NOMO-1 treated with DMSO at 0.1 percent for 48 hours (cell line): ENCODE data around the gene GSAP.

Source experiments
- DNase-seq: peaks from one replicate; lab custom pipeline; 2025; ENCODE audit not compliant: unreplicated experiment; lab: John Stamatoyannopoulos, UW

The GSAP gene

DNA sequence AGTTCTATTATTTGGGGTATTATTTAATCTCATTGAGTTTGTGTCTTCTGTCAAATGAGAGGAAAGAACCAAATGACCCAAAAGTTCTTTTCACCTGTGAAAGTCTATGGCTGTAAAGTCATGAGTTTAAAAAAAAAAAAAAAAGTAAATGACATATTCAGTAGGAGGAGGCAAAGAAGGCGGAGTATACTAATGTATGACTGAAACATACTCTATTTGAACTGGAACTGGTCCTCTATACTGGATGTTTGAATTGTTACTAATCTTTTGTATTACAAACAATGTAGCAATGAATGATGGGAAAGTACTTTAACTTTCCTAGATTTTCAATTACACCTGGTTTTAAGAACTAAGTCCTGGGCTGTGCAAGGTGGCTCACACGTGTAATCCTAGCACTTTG is 24.9 kb upstream of the GSAP start:
- no peak for DNase-seq

DNA sequence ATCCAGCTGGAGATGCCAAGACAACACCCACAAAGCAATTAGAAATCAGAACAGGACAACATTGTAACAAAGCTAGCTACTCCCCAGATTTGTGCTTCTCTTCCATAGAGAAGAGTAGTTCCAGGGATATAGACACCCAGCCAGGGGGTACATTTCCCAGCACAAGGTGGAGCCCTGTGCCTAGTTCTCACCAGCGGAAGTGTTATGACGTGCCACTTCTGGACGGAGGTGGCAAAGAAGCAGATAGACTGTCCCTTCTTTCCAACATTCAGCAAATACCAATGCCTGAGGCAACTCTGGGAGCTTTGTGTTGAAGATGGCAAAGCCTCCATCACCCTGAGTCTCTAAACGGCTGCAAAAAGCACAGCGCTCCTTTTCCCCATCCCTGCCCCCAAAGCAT is 23.4 kb upstream of the GSAP start:
- DNase-seq = peak; percentile 79

DNA sequence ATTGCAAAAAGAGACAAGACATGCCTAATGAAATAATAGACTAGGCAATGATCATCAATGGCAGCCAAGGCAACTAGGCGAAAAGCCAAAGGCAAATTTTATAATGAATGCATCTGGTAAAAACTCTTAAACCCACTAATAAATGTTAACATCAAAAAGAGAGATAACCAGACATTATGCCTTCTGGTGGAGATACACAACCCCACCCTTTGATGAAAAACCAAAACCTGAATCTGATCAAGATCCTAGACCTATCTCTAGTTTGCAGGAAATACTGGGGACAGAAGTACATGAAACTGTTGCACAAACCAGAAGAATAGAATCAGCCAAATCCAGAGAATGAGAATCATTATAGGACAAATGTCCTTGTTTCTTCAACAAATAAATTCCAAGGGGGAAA is 22.0 kb upstream of the GSAP start:
- no peak for DNase-seq

DNA sequence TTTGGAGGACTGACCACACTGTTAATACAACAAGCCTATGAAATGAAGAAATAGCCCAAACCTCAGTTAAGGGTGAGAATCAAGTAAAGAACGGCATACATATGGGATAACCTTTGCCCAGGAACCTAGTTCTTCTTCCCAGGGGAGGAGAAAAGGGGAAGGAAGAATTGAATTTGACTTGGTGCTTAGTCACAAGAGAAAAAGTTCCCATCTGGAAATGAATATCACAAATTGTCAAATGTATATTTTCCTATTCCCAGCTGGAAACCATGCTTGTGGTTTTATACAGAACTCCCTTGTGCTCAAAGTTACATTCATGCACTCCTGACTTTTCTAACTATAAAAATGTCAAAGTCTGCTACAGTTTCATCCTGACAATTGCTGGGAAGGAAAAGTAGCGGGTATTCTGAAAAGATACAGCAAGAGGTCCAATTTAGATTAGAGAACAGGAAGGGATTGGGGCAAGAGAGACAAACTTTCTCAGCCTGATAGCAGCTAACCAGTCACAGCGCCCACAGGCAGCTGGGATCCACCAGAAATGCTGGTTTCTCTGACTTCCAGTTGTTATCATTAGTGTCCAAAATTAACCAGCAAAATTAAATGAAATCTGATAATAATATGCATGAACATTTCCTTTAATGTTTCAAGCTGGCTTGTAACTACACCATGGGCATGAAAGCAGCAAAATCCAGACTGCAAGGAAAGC is 18.6 kb upstream of the GSAP start:
- no peak for DNase-seq

DNA sequence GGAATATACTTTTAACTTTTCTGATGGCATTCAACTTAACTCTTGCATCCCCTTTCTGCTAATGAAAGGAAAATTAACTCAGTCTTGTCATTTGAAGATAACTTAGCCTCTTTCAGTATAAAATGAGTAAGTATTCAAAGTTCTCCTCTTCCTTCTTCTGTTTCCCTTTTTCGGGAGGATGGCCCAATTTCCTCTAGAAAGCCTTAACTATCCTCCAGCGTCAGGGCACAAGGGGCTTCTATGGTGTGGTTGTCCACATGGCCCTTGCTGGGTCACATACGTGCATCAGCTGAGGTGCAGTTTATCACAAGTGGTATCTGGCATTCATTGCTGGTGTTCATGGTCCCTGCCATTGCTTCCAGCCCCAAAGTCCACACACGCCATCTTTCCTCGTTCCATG is 17.8 kb upstream of the GSAP start:
- peak; percentile 64 for DNase-seq

DNA sequence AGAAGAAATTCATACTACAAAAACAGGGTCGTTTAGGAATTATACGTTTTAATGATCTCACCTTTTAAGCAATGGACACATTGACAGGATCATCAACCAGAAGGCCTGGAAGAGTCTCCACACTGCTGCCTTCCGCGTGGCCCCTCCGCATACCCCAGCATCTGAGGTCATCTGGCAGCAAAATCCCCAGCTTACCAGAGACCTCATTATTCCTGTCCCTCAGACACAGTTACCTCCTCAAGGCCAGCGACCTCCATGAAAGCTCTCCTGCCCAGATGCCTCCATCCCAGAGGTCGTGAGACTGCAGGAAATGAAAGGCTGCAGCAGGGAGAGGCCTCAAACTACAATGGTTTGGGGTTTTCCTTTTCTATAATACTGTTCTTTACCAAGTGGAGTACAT is 14.8 kb upstream of the GSAP start:
- DNase-seq = no peak

DNA sequence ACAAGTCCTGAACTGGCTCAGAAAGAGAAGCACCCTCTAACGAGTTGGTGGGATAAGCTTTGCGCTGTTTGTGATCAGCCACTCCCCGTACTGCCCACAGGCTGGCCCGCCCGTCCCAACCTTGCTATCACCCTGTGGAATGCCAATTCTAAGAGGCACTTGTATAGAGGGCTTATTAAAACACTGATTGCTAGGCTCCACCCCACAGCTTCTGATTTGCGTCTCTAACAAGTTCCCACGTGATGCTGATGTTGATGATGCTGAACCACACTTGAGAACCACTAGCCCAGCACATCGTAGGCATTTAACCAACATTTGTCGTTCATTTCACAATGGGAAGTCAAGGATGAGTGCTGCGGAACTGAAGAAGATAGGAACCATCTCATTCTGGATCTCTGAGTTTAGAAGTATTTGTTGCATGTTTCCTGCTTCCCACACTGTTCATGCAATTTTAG is 12.7 kb upstream of the GSAP start:
- DNase-seq = peak; percentile 77

DNA sequence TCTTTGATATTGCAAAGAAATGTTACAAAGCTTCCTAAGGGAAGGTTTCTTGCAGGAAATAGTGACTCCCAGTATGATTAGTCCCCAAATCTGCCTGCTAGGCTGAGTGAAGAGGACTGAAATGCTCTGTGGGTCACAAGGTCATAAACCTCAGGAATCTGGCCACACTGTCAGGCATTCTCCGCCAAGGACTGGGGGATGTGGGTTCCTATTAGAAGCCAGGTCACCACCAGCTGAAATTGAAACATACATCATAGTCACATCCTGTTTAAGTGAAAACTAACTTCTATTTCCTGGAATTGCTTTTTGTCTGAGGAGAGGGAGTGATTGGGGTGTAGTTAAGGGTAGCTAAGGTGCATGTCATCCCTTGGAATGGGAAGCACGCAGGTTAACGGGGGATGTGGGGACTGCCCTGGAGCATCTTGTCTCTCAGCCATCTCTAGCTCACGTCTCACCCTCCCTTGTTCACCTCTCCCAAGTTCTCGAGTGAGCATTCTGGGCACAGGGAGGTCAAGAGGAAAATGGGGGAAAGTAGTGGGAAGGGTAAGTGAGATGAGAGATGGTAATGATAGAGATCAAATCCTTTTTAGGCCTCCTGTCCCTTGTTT is 12.0 kb upstream of the GSAP start:
- no peak for DNase-seq

DNA sequence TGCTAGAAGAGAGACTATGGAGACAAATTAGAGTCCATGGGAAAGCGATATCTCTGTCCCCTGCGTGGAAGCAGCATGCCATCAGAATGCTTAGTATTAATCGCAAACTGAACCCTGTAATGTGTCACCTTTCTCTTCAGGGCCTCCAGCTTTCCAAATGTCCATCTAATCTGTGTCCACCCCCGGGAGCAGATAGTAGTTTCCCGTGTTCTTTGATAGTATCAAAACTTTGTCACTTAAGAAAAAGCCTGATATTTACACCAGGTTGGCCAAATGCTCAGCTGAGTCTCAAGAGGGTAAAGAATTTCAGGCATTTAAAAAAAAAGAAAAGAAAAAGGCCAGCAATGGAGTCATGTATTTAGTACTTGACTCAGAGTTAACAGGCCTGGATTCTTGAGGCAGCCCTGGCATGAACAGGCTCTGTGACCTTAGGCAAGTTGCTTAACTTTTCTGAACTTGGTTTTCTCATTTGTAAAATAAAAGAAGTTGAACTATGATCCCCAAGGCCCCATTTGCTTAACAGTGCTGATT is 10.4 kb upstream of the GSAP start:
- no peak for DNase-seq

DNA sequence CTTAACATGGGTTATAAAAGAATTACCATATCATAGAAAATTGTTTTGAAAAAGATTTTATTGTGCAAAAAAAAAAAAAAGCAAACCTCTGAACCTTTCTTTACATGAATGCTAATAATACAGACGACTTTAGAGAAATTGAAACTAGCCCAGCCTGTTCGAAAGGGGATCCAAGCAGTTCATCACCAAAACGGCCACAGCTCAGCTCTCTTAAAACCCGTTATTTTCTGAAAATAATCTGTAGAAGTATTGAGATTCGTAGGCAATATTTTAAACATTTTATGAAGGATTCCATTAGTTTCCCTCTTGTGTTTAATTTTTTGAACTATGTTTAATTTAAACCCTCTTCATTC is 9.9 kb upstream of the GSAP start:
- peak; percentile 77 for DNase-seq

DNA sequence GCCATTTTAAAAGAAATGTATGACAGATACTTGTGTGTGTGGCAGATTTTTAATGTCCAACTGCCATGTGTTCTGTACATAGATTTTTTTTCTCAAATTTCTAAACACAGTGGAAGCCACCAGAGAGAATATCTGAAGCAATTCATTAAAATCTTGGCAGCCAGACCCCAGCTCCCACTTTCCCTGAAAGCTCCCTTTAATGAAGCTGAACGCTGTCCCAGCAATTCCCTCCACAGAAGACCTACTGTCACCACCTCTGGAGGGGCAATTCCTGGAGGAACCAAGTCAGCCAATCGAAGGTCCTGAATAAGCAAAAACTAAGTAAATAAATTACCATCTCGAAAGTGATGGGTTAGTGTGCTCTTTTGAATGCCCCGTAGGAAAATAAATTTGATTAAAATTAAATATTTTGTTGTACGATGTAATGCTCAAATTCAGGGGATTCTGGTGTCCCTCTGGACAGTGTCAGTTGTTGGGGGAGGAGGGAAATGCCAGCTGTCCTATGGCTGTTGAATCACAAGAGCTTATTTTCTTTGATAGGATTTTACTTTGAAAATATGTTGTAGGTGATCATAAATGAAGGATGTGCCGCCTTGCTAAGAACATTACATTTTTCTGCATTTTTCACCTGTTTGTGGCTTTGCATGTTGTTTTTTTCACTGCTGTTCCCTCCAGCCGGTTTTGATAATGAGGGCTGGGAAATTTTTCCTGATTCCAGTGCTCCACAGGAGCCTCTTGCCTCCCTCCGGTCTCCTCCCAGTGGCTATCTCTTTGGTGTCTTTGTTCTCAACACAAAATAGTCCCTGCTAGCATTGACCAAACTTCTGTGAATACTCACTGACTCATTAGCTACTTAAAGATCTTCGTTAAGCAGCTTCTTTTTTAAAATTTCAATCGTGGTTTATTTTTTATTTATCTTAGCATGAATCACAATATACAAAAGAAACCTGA is 9.2 kb upstream of the GSAP start:
- no peak for DNase-seq

DNA sequence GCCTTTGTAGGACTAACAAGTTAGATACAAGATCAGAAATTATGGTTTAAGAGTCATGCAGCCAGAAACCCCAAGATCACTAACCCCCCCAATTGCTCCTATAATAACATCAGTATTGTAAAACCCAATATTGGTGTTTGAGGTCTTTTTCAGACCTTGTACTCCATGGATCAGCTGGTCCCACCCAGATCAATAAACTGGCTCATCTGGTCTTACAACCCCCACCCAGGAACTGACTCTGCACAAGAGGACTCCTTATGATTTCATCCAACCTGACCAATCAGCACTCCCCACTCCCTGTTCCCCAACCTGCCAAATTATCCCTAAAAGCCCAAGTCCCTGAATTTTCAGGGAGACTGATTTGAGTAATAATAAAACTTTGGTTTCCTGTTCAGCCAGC is 6.4 kb upstream of the GSAP start:
- no peak for DNase-seq

DNA sequence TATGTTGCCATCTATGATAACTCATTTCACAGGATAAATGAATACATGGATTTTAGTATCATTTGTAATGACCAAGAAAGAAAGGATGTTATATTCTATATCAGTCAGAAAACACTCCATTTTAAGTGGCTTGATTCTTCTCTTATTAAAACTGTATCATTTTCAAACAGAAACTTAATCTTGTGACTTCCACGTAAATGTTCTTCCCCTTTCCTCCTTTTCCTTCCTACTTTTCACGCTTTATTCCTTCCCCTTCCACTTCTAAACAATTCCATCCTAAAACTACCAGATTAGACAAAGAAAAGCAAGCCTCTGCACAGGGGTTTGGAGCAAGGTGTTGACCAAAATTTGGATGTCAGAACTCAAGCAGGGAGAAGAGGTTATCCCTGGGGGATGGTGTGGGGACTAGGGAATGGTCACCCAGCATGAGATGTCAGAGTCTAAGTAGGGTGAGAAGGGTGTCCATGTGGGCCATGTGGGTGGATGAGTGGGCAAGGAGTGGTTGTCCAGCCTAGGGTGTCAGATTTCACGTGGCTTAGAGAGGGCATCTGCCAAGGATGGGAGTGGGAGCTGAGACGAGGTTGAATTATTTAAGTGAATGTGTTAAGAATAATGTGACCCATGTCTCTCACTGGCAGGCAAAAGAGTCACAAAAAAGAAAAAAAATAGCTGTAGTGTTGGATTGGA is 5.0 kb upstream of the GSAP start:
- DNase-seq = no peak

DNA sequence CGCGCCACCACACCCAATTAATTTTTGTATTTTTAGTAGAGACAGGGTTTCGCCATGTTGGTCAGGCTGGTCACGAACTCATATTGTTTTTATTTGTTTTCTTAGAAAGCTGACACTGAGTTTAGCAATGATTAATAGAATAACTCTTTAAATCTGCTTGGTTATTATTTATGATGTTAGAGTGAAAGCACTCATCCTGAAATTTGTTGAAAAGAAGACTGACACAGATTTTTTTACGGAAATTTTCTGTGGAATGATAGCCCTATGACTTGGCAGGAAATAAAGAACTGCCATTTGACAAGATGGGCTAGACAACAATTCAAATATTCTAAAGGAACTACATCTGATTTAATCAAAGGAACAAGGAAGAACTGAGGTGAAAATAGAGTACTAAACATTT is 4.3 kb upstream of the GSAP start:
- DNase-seq = no peak

DNA sequence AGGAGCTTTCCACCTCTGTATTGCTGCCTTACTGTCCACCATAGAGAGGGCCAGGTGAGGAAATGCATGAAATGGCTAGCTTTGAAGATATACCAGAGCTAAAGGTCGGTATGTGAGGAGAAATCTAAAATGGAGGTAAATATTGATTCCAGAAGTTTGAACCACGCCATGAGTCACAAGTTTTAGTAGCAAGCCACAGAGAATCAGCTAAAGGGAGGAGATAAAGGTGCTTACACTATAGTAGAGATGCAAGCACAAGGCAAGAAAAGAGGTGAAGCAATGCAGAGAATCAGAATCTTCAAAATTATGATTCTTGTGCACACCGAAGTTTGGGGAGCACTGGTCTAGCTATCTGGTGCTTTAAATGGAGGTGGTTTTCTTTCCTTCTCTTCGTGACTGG is 3.0 kb upstream of the GSAP start:
- no peak for DNase-seq

DNA sequence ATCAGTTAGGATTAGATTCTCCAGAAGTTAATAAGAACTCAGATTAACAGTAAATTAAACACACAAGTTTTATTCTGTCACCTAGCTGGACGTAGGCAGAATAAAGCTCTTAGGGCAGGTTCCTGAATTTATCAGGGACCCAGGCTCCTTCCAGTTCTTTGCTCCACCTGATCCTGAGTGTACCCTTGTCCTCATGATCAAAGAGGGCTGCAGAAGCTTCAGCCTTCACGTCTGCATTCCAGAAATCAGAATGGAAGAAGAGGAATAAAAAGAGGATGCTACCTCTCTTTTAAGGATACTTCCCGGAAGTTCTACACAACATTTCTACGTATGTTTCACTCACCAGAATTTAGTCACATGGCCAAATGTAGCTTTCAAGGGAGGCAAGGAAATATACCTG is 1.7 kb upstream of the GSAP start:
- DNase-seq = no peak

DNA sequence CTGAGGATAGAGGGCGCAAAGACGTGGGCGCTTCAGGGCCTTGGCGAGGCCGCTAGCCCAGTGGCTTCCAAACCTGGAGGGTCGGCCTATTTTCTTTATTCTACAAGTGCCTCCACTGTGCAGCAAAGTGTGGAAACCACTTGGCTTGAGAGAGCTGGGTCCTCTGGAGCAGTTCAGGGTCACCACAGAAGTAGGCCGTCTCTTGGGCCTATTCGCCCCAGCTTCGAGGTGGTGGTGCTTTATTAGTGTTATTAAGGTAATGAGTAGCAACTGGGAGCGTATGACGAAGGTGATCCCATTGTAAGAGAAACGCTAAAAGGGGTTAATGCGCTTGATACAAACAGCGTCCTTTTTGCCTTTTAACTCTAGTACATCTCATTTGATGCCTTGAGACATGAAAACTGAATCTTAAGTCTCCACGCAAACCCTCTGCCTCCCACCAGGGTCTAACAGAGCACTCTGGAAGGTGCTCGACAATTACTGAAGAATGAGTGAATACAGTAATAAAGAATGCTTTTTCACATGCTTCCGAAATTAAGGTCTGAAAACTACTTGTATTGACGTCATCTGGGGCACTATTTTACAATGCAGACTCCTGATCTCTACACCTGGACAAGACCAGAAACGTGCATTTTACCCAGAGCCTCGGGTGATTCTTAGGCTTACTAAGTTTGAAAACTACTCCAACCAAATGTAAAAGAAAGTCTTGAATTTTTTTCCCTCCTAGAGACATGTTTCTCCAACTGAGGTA is 647 bp upstream of the GSAP start:
- DNase-seq = no peak

DNA sequence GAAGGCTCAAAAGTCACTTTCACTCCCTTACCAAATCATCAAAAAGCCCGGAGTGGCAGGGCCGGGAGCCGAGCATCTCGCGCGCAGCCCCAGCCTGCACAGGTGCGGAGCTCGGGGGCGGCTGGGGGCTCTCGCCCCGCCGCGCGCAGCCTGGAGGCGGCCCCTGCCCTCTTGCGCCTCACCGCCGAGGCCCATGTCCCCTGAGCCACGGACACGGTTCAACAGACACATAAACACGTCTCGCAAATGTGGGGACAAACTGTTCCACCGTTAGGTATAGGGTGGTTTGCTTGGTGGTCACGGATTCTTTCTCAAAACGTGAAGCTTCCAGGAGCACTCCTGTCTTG is 700 bp downstream of the GSAP start:
- peak; percentile 39 for DNase-seq

DNA sequence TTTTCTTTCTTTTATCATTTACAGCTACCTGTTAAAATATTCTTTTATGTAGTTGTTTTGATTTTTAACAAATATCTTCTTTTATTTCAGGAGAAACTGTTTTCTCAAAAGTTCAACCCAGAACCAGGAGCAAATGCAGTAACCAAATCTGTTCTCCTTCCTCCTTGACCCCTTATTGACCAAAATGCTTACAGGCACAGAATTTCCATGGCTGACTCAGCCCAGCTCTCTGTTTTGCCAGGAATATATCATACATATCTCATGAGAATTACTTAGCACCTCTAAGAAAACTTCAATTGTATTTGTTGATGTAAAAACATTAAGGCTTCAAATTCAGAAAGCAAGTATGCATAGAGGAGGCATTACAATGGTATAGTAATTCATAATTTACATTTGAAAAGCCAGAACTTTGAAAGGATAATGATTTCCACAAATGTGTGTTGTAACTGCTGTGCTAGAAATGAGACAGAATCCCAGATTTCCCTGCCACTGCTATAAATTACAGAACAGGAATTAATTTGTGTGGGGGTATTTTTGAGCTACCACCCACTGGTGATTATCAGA is 2.2 kb downstream of the GSAP start:
- DNase-seq = no peak

DNA sequence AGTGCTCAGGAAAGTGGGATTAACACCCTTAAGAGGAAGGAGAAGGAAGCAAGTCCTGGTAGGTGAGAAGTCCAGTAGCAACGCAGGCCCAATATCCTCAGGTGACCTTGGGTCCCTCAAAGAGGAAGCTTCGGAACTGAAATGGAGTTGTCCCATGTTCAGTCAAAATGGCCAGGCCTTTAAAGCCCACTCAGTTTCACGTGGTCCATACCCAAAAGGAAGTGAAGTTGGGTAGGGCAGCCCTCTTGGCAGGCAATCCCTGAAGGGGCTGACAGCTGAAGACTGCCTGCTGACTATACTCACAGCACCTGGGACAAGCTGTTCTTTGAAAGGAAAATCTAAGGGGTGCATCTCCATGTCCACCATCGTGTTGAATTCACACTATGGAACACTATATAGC is 3.0 kb downstream of the GSAP start:
- no peak for DNase-seq
